Keratinocyte (primary cell): ENCODE data around the gene RFX2. TPM values are rescaled to one million over a fixed set of nuclear protein-coding genes. Genes with fewer than 3 reads are reported as not detected.
A peak's percentile ranks its signal among the peaks of the same experiment; 100 is the strongest.

Experiments
- DNase-seq: peaks from one replicate; pipeline ENCODE4 v3.0.0-alpha.2; 2011; ENCODE audit warnings: low read depth, missing footprints, low spot score
- FAIRE-seq: peaks from 2 replicates; lab custom pipeline; 2011; peaks lifted over from hg19 to GRCh38; lab: Jason Lieb, UNC
- H2AFZ ChIP-seq: 2 replicates; pipeline ENCODE4 v1.6.0; 2012; ENCODE audit warnings: low read length, control low read depth, inconsistent platforms; ENCODE audit not compliant: control insufficient read depth
- H3K27ac ChIP-seq: 2 replicates; pipeline ENCODE4 v1.5.1; 2011; ENCODE audit warnings: low read length; ENCODE audit not compliant: control insufficient read depth, insufficient read depth
- H3K27me3 ChIP-seq: 3 replicates; pipeline ENCODE4 v1.6.0; 2011; ENCODE audit warnings: low read length; ENCODE audit not compliant: control insufficient read depth, insufficient read depth; ENCODE audit errors: extremely low read depth
- H3K36me3 ChIP-seq, 2 experiments: 2 replicates in 1 of 2; 3 replicates in 1 of 2; pipeline ENCODE4 v1.5.1; 2011; ENCODE audit warnings: low read length in 2 of 2, mild to moderate bottlenecking in 1 of 2; ENCODE audit not compliant: control insufficient read depth in 2 of 2, insufficient read depth in 2 of 2; ENCODE audit errors: extremely low read depth in 1 of 2
- H3K4me1 ChIP-seq: 3 replicates; pipeline ENCODE4 v1.5.1; 2011; ENCODE audit warnings: low read length; ENCODE audit not compliant: control insufficient read depth, insufficient read depth; ENCODE audit errors: extremely low read depth
- H3K4me2 ChIP-seq: 3 replicates; pipeline ENCODE4 v1.6.0; 2011; ENCODE audit warnings: low read depth, low read length; ENCODE audit not compliant: control insufficient read depth, insufficient read depth; ENCODE audit errors: extremely low read depth
- H3K4me3 ChIP-seq, 3 experiments: fragments of 200-600 bp in 1 of 3; sonication (generic) in 1 of 3; 2 replicates in 2 of 3; 3 replicates in 1 of 3; pipeline ENCODE4 v1.5.1; 2011 to 2016; ENCODE audit warnings: low read length in 3 of 3, mild to moderate bottlenecking in 3 of 3, control low read depth in 2 of 3, inconsistent platforms in 1 of 3, low read depth in 1 of 3, mixed read lengths in 1 of 3, mixed run types in 1 of 3, moderate library complexity in 1 of 3; ENCODE audit not compliant: control insufficient read depth in 2 of 3, insufficient read depth in 2 of 3; ENCODE audit errors: extremely low read depth in 1 of 3
- H3K79me2 ChIP-seq: 2 replicates; pipeline ENCODE4 v1.6.0; 2012; ENCODE audit warnings: low read length; ENCODE audit not compliant: control insufficient read depth, insufficient read depth
- H3K9ac ChIP-seq: 3 replicates; pipeline ENCODE4 v1.6.0; 2011; ENCODE audit warnings: low read length; ENCODE audit not compliant: control insufficient read depth, insufficient read depth; ENCODE audit errors: extremely low read depth
- H3K9me1 ChIP-seq: 3 replicates; pipeline ENCODE4 v1.6.0; 2011; ENCODE audit warnings: low read length; ENCODE audit not compliant: control insufficient read depth, insufficient read depth; ENCODE audit errors: extremely low read depth
- H3K9me3 ChIP-seq: 2 replicates; pipeline ENCODE4 v1.5.1; 2012; ENCODE audit warnings: low read depth, low read length; ENCODE audit not compliant: control insufficient read depth
- H4K20me1 ChIP-seq: 3 replicates; pipeline ENCODE4 v1.6.0; 2011; ENCODE audit warnings: low read length; ENCODE audit not compliant: control insufficient read depth, insufficient read depth; ENCODE audit errors: extremely low read depth
- EZH2 ChIP-seq: IDR thresholded peaks from one replicate; pipeline ENCODE4 v1.6.1; 2012; ENCODE audit warnings: inconsistent platforms, mild to moderate bottlenecking, low read length, moderate library complexity
- dilution Hi-C: fragments of 300-500 bp; cut with MboI; formaldehyde crosslinking; loops from one replicate; pipeline ENCODE4 v1.7.0; 2020; ENCODE audit warnings: low sequenced_read_pairs; ENCODE audit not compliant: extremely low pct_ligation_motif_present
- polyA plus RNA-seq, 5 experiments: library from polyadenylated mRNA; depleted of rRNA in 3 of 5; stranded (reverse) in 3 of 5; stranded (forward) in 1 of 5; unstranded in 1 of 5; fragments of >200 nt; gene quantifications; 1 replicate in 1 of 5; 2 replicates in 3 of 5; 3 replicates in 1 of 5; pipeline versions ENCODE4 v1.2.1 to v1.2.3, GENCODE V29; 2011 to 2012; ENCODE audit warnings: missing spikeins in 2 of 5, low read depth in 1 of 5, low replicate concordance in 1 of 5
- TF ChIP-seq, protein P1 (sequence below), 3 experiments: IDR thresholded peaks in 1 of 3; conservative IDR thresholded peaks in 1 of 3; optimal IDR thresholded peaks in 1 of 3; 2 replicates in 2 of 3; 3 replicates in 1 of 3; pipeline versions ENCODE3 to v1.5.1; 2011; ENCODE audit warnings: low read length in 3 of 3, mild to moderate bottlenecking in 3 of 3, moderate library complexity in 2 of 3, control low read depth in 1 of 3, inconsistent platforms in 1 of 3; ENCODE audit not compliant: insufficient read depth in 2 of 3; ENCODE audit errors: extremely low read depth in 1 of 3

RFX2 gene
- polyA plus RNA-seq, 1 donor (not counting 4 experiments of a cell fraction or from before 2014, with no cell fraction given), result 5.8 TPM

DNA sequence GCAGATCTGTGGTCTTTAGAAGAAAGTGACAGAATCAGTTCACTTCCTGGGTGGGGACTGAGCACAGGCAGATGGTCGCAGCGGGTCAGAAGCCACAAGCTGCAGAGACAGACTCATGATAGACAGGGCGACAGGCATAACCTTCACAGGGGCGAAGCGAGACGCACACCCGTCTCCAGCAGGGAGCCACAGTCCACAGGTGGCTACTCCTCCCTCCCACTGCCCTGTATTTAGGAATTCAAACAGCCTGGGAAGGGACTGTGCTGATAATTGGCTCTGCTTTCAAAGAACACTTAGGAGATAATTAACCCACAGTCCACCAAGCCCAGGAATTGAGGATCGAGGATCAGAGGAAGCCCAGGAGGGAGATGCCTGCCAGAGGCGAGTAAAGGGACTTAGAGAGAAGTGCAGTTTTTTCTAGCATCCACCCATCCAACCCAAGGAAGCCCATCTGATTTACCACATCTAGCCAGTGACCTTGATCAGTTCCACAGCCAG, 23.2 kb downstream of the RFX2 start:
- H3K36me3 ChIP-seq, result no peaks in the 10 kb centered on the region
- dilution Hi-C loops, result no loop called here
- no peak for TF ChIP-seq EZH2
- TF ChIP-seq, protein P1, sequence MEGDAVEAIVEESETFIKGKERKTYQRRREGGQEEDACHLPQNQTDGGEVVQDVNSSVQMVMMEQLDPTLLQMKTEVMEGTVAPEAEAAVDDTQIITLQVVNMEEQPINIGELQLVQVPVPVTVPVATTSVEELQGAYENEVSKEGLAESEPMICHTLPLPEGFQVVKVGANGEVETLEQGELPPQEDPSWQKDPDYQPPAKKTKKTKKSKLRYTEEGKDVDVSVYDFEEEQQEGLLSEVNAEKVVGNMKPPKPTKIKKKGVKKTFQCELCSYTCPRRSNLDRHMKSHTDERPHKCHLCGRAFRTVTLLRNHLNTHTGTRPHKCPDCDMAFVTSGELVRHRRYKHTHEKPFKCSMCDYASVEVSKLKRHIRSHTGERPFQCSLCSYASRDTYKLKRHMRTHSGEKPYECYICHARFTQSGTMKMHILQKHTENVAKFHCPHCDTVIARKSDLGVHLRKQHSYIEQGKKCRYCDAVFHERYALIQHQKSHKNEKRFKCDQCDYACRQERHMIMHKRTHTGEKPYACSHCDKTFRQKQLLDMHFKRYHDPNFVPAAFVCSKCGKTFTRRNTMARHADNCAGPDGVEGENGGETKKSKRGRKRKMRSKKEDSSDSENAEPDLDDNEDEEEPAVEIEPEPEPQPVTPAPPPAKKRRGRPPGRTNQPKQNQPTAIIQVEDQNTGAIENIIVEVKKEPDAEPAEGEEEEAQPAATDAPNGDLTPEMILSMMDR (optimal IDR thresholded peaks at IDR 0.05 in 1 of 3, IDR thresholded peaks at IDR 0.05 in 1 of 3, conservative IDR thresholded peaks at IDR 0.05 in 1 of 3; ENCODE audit: extremely low read depth in 1 of 3, insufficient read depth in 2 of 3, low read length in 3 of 3), result no peak
- no peaks in the 10 kb centered on the region for H3K9me3 ChIP-seq
- peak overlapping the region; percentile 55 for H3K27ac ChIP-seq
- H3K4me3 ChIP-seq, result no peak overlapping the region
- peaks cover 38% of the 10 kb centered on the region for H3K79me2 ChIP-seq
- DNase-seq (no peak), FAIRE-seq (no peak)
- peak overlapping the region; percentile 59 for H3K4me2 ChIP-seq
- H3K27me3 ChIP-seq, result no peaks in the 10 kb centered on the region
- no peak overlapping the region for H2AFZ ChIP-seq
- H3K4me1 ChIP-seq, result peaks cover 47% of the 10 kb centered on the region
- H4K20me1 ChIP-seq, result no peaks in the 10 kb centered on the region
- H3K9ac ChIP-seq, result peak overlapping the region; percentile 45
- H3K9me1 ChIP-seq, result no peaks in the 10 kb centered on the region

DNA sequence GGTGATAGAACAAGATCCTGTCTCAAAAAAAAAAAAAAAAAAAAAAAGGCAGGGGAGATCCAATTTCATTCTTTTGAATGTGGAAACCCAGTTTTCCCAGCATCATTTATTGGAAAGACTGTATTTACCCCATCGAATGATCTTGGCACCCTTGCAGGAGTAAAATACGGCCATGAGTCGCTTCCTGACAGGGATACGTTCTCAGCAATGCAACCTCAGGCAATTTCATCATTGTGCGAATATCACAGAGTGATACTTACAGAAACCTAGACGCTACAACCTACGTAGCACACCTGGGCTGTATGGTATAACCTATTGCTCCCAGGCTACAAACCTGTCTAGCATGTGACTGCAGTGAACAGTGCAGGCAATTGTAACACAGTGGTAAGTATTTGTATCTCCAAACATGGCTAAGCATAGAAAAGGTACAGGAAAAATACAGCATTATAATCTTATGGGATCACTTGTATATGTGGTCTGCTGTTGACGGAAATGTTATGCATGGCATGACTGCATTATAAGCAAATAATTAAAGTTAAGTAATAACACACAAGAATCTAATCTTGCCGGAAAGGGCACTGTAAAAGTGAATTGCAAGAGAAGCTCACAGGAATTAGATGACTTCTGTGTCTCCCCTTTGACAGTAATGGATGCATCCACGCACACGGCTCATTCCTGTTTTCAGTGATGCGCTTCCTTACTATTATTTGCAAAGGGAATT, 24.1 kb downstream of the RFX2 start:
- H3K4me2 ChIP-seq, result peak overlapping the region; percentile 59
- H3K27ac ChIP-seq, result peak overlapping the region; percentile 55

More for the DNA sequence above, 24.1 kb downstream of the RFX2 start:
- Histone ChIP-seq H3K27me3 (no peaks in the 10 kb centered on the region), H3K4me3 (no peak overlapping the region), H4K20me1 (no peaks in the 10 kb centered on the region), H3K9me1 (no peaks in the 10 kb centered on the region), H3K79me2 (peaks cover 38% of the 10 kb centered on the region), H3K9ac (no peak overlapping the region), H3K4me1 (peaks cover 38% of the 10 kb centered on the region), H3K9me3 (no peaks in the 10 kb centered on the region), H2AFZ (no peak overlapping the region), H3K36me3 (no peaks in the 10 kb centered on the region)
- dilution Hi-C loops, result no loop called here
- TF ChIP-seq, protein P1 (optimal IDR thresholded peaks at IDR 0.05 in 1 of 3, IDR thresholded peaks at IDR 0.05 in 1 of 3, conservative IDR thresholded peaks at IDR 0.05 in 1 of 3; ENCODE audit: extremely low read depth in 1 of 3, insufficient read depth in 2 of 3, low read length in 3 of 3), result no peak
- no peak for TF ChIP-seq EZH2
- FAIRE-seq (peak; percentile 78), DNase-seq (no peak)
